HEK293T (cell line): ENCODE measurements around the gene SNX9.
"Not testable (repeated sequence)": the region's sequence is repeated elsewhere in the genome, so short reads cannot be mapped to it uniquely, and the experiment has no call there.

Experiments used
- CTCF ChIA-PET: fragments of 350-600 bp; formaldehyde crosslinking; extraction: SDS; loops from one replicate; lab custom pipeline; 2021; ENCODE audit warnings: antibody characterized with exemption, inconsistent platforms; lab: Yijun Ruan, JAX
- POLR2A ChIA-PET: fragments of 350-600 bp; formaldehyde crosslinking; extraction: SDS; loops from one replicate; lab custom pipeline; 2020; ENCODE audit warnings: antibody characterized with exemption, inconsistent platforms; lab: Yijun Ruan, JAX
- DNase-seq: peaks from one replicate; pipeline ENCODE4 v3.0.0; 2012; ENCODE audit warnings: mixed read lengths; ENCODE audit errors: extremely low spot score
- ARNT ChIP-seq: fragments of 450-650 bp; IDR thresholded peaks from 2 replicates; pipeline ENCODE4 v1.6.1; 2017; ENCODE audit warnings: mild to moderate bottlenecking
- BHLHE40 ChIP-seq: fragments of 450-650 bp; IDR thresholded peaks from 2 replicates; pipeline ENCODE4 v1.6.1; 2016; ENCODE audit warnings: mild to moderate bottlenecking, moderate library complexity, borderline replicate concordance
- CTBP1 ChIP-seq: fragments of 450-650 bp; IDR thresholded peaks from 2 replicates; pipeline ENCODE4 v1.6.1; 2016; ENCODE audit warnings: borderline replicate concordance
- ELF4 ChIP-seq: fragments of 450-650 bp; IDR thresholded peaks from 2 replicates; pipeline ENCODE4 v1.6.1; 2017; ENCODE audit warnings: antibody characterized with exemption
- FOXA1 ChIP-seq: fragments of 450-650 bp; IDR thresholded peaks from 2 replicates; pipeline ENCODE4 v1.6.1; 2016; ENCODE audit warnings: mild to moderate bottlenecking
- FOXK2 ChIP-seq: fragments of 450-650 bp; IDR thresholded peaks from 2 replicates; pipeline ENCODE4 v1.6.1; 2016; ENCODE audit warnings: mild to moderate bottlenecking
- FOXM1 ChIP-seq: fragments of 450-650 bp; IDR thresholded peaks from 2 replicates; pipeline ENCODE4 v1.6.1; 2017; ENCODE audit warnings: mild to moderate bottlenecking, borderline replicate concordance
- HDGF ChIP-seq: fragments of 450-650 bp; IDR thresholded peaks from 2 replicates; pipeline ENCODE4 v1.6.1; 2017; ENCODE audit warnings: antibody characterized with exemption, borderline replicate concordance
- L3MBTL2 ChIP-seq: fragments of 450-650 bp; conservative IDR thresholded peaks from 2 replicates; pipeline ENCODE4 v1.6.1; 2016; ENCODE audit warnings: mild to moderate bottlenecking
- LEF1 ChIP-seq: fragments of 450-650 bp; IDR thresholded peaks from 2 replicates; pipeline ENCODE4 v1.6.1; 2017; ENCODE audit warnings: mild to moderate bottlenecking, borderline replicate concordance
- NFRKB ChIP-seq: fragments of 450-650 bp; IDR thresholded peaks from 2 replicates; pipeline ENCODE4 v1.6.1; 2016; ENCODE audit warnings: mild to moderate bottlenecking, moderate library complexity
- SP1 ChIP-seq: fragments of 450-650 bp; IDR thresholded peaks from 2 replicates; pipeline ENCODE4 v1.6.1; 2017
- SUZ12 ChIP-seq: fragments of 450-650 bp; IDR thresholded peaks from 2 replicates; pipeline ENCODE4 v1.6.1; 2016; ENCODE audit warnings: mild to moderate bottlenecking
- TARDBP ChIP-seq: fragments of 450-650 bp; IDR thresholded peaks from 2 replicates; pipeline ENCODE4 v1.6.1; 2016
- ZNF384 ChIP-seq: fragments of 450-650 bp; IDR thresholded peaks from 2 replicates; pipeline ENCODE4 v1.6.1; 2016
- TF ChIP-seq, protein P1 (sequence below): fragments of 450-650 bp; IDR thresholded peaks from 2 replicates; pipeline ENCODE4 v1.6.1; 2016

Gene SNX9

DNA sequence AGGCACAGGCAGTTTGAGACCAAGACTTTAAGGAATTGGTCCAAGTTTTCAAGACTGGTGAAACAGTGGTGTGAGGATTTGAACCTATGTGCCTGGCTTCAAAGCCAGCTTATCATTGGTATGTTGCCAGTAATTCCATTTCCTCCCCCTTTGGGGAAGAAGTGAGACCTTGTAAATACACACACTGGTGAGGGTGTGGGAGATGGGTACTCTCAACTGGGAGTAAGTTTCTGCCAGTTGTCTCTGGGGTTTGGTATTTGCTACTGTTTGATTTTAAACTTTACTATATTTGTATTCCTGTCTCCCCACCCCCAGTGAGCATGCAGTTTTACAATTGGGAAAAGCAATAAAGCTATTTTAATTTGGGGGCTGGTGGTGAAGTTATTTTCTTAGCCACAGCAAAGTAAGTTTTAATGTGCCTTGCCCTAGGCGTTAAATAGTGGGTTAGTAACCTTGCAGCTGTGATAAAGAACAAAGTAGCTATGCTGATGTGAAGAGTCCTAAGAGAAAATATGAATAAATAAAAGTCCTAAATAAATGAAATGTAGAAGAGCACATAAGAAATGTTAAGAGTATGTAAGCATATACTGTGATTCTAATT, 31.0 kb downstream of the SNX9 start:
- no peak for DNase-seq
- CTCF ChIA-PET: no interaction called here
- peak; percentile 19; the same call in 1 of the 2 replicates for TF ChIP-seq CTBP1
- no peak for TF ChIP-seq L3MBTL2
- peak; percentile 56; the same call in 1 of the 2 replicates for TF ChIP-seq FOXM1
- POLR2A ChIA-PET: no interaction called here

DNA sequence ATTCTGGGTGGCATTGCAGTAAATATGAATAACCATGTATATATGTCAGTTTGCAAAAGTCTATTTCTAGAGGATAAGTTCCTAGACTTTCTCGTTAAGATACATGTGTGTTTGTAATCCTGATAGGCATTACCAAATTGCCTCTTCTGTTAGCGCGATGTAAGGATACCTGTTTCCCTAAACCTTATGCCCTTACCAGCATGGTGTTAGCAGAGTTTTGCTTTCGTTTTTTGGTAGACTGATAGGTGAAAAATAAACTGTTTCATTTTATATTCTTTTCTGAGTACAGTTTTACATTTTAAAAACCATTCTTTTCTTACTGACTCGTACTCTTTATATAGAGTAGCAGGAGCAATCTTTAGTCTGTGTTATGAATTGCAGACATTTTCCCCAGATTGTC, 32.3 kb downstream of the SNX9 start:
- TF ChIP-seq LEF1 (no peak), L3MBTL2 (no peak), SP1 (no peak), FOXM1 (no peak), SUZ12 (no peak), CTBP1 (no peak), TARDBP (no peak), FOXA1 (no peak), ARNT (no peak), NFRKB (no peak), FOXK2 (no peak), ZNF384 (no peak), BHLHE40 (no peak), ELF4 (no peak)
- TF ChIP-seq, protein P1, sequence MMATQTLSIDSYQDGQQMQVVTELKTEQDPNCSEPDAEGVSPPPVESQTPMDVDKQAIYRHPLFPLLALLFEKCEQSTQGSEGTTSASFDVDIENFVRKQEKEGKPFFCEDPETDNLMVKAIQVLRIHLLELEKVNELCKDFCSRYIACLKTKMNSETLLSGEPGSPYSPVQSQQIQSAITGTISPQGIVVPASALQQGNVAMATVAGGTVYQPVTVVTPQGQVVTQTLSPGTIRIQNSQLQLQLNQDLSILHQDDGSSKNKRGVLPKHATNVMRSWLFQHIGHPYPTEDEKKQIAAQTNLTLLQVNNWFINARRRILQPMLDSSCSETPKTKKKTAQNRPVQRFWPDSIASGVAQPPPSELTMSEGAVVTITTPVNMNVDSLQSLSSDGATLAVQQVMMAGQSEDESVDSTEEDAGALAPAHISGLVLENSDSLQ: no peak
- CTCF ChIA-PET: no interaction called here
- DNase-seq: no peak
- POLR2A ChIA-PET: no interaction called here

DNA sequence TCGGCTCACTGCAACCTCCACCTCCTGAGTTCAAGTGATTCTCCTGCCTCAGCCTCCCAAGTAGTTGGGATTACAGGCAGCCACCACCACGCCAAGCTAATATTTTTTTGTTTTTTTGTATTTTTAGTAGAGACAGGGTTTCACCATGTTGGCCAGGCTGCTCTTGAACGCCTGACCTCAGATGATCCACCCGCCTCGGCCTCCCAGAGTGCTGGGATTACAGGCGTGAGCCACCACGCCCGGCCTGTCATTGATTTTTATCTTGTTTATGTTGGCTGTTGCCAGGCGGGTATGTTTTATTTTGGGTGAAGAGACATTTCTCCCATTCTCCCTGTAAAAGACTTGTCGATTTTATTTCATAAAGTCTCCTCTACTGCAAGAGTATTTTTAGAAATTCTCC, 32.8 kb downstream of the SNX9 start:
- POLR2A ChIA-PET, DNase-seq, CTCF ChIA-PET: not testable (repeated sequence)
- TF ChIP-seq, protein P1: peak; percentile 44; the same call in 1 of the 2 replicates

DNA sequence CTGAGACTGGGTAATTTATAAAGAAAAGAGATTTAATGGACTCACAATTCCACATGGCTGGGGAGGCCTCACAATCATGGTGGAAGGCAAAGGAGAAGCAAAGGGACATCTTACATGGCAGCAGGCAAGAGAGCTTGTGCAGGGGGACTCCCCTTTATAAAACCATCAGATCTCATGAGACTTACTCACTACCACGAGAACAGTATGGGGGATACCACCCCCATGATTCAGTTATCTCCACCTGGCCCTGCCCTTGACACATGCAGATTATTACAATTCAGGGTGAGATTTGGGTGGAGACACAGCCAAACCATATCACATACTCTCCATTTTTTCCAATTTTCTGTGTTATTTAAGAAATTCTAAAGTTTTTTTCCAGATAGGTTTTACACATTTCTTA, 35.6 kb downstream of the SNX9 start:
- CTCF ChIA-PET: not testable (repeated sequence)

DNA sequence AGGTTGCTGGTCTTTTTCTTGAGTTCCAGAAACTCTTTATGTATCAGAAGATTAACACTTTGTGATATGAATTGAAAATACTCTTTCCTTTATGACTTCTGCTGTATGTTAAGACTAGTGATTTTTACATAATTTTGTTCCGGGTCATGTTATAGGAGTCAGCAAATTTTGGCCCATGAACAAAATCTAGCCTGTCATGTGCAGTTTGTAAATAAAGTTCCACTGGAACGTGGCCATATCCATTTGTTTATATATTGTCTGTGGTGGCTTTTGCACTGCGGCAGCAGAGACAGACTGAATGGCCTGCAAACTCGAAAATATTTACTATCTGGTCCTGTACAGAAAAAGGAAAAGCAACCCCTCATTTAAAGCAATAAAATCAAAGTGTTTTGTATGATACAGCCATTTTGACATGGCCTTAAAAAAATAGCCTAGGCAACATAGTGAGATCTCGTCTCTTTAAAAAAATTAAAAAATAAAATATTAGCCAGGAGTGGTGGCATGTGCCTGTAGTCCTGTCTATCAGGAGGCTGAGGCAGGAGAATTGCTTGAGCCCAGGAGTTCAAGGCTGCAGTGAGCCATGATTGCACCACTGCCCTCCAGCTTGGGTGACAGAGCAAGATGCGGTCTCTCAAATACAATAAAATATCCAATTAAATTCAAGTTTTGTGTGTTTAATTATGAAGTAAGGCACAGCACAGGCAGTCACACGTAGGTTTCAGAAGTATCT, 36.9 kb downstream of the SNX9 start:
- CTCF ChIA-PET: no interaction called here
- POLR2A ChIA-PET: no interaction called here
- DNase-seq: no peak
- TF ChIP-seq, protein P1: no peak
- TF ChIP-seq ZNF384 (no peak), FOXK2 (no peak), ELF4 (no peak), CTBP1 (no peak), SUZ12 (no peak), BHLHE40 (no peak), FOXA1 (no peak), NFRKB (no peak), TARDBP (no peak), ARNT (no peak)

More for the DNA sequence above, 35.6 kb downstream of the SNX9 start:
- POLR2A ChIA-PET, DNase-seq: not testable (repeated sequence)

DNA sequence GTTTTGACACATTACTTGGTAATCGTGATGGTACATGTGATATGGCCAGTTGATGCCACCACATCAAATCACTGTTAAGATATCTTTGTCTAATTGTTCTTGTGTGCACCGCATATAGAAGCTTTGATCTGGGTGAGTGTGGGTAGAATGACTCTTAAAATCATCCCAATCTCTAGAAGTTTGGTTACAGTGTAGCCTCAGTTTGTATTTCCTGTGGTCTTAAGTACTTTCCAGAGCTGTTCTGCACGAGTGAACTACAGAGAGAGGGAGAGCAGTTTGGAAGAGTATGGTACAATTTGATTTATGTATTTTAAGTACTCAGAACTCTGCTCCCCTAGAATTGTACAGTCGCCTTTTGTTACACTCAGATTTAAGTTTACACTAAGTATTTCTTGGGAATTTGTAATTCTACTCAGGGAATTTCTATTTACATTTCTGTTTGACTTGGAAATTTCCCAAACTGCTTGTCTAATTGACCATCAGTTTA, 37.5 kb downstream of the SNX9 start:
- ChIA-PET CTCF (interaction anchor here (1.2 kb wide), 1 partner anchor 13 kb away, joined by 4 read pairs; no protein-coding TSS in a partner anchor), POLR2A (no interaction called here)
- no peak for TF ChIP-seq ARNT
- no peak for TF ChIP-seq ZNF384
- no peak for TF ChIP-seq HDGF
- TF ChIP-seq, protein P1: 0 out of 2 replicates have a peak, but pooled peaks have one; percentile 4
- DNase-seq: no peak

DNA sequence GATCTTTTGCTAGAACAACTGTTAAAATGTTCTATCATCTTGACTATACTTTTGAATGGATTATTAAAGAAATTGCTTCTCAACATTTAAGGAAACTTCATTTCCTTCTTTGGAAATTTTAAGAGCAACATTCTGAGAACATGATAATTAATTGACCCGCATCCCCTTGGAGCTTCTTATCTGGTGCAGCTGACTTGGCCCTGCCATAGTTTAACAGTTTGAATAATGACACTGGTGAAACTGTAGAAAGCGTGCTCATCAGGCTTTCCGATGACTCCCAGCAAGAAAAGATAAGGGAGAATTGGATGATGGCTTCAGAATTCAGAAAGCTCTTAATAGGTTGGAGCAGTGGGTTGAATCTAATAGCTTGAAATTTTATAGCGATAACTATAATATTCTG, 38.1 kb downstream of the SNX9 start:
- TF ChIP-seq ZNF384 (no peak), FOXA1 (no peak), ARNT (no peak), BHLHE40 (no peak), HDGF (no peak), ELF4 (no peak), LEF1 (no peak), CTBP1 (no peak), FOXK2 (no peak), NFRKB (no peak), SUZ12 (no peak), L3MBTL2 (no peak), SP1 (no peak), FOXM1 (no peak)
- TF ChIP-seq, protein P1: no peak
- ChIA-PET POLR2A (interaction anchor here (1.1 kb wide), 1 partner anchor 27 kb away, joined by 3 read pairs; no protein-coding TSS in a partner anchor), CTCF (interaction anchor here (1.2 kb wide), 1 partner anchor 12 kb away, joined by 4 read pairs; no protein-coding TSS in a partner anchor)
- DNase-seq: no peak
